Measurements from ENCODE around the gene CD83. TPM values are rescaled to one million over a fixed set of nuclear protein-coding genes. Genes with fewer than 3 reads are reported as not detected.

The CD83 gene
- total and polyA plus RNA-seq, 2 of the 4 experiments (the other 2 are of a cell fraction) = 2.0 to 2.5 TPM

- Histone ChIP-seq H2BK20ac (ENCODE audit: low read depth, low read length) (no peak overlapping the region), H4K20me1 (ENCODE audit: insufficient read depth, low read length) (no peaks in the 10 kb centered on the region), H2BK120ac (ENCODE audit: low read depth, low read length) (no peak overlapping the region), H3K9ac (ENCODE audit: low read depth, low read length) (no peak overlapping the region), H3K18ac (ENCODE audit: low read depth, low read length) (no peak overlapping the region), H3K14ac (replicated peaks; ENCODE audit: low read depth, low read length) (no peak overlapping the region), H4K8ac (ENCODE audit: low read depth in 2 of 2, low read length in 2 of 2) (no peak overlapping the region), H3K9me1 (ENCODE audit: insufficient read depth, low read length) (no peaks in the 10 kb centered on the region), H3K4me3 (ENCODE audit: insufficient read depth, low read depth, low read length) (no peak overlapping the region), H2BK15ac (ENCODE audit: low read depth, low read length) (no peak overlapping the region), H2AK5ac (ENCODE audit: low read depth, low read length) (no peak overlapping the region), H4K91ac (ENCODE audit: insufficient read depth, low read depth, low read length) (no peak overlapping the region), H3K79me1 (ENCODE audit: low read depth in 1 of 2, low read length in 2 of 2) (no peaks in the 10 kb centered on the region), H2AFZ (replicated peaks; ENCODE audit: low read length, poor library complexity) (no peak overlapping the region), H3K4me1 (ENCODE audit: control insufficient read depth, insufficient read depth, low read length) (no peaks in the 10 kb centered on the region), H3K9me3 (ENCODE audit: control insufficient read depth, insufficient read depth, low read length) (no peaks in the 10 kb centered on the region), H3K27ac (ENCODE audit: insufficient read depth, low read length) (no peak overlapping the region), H2AK9ac (replicated peaks; ENCODE audit: low read depth, low read length, poor library complexity) (no peak overlapping the region), H3K27me3 (ENCODE audit: control insufficient read depth, insufficient read depth, low read length) (peaks cover 17% of the 10 kb centered on the region), H3K23ac (ENCODE audit: low read depth, low read length) (no peak overlapping the region), H2BK5ac (ENCODE audit: low read depth, low read length, poor library complexity, severe bottlenecking) (no peak overlapping the region), H3K4me2 (ENCODE audit: low read depth, low read length) (no peak overlapping the region), H4K5ac (ENCODE audit: low read depth, low read length) (no peak overlapping the region), H3K4ac (ENCODE audit: low read depth, low read length) (no peak overlapping the region), H3K36me3 (ENCODE audit: control insufficient read depth, insufficient read depth, low read length) (no peaks in the 10 kb centered on the region), H3K56ac (ENCODE audit: extremely low read depth, insufficient read depth, low read length) (no peak overlapping the region)
- ChIA-PET POLR2A (ENCODE audit: unreplicated experiment) (no interaction called here), CTCF (no interaction called here)
- WGBS, 2 experiments (ENCODE audit: extremely low coverage in 2 of 2, insufficient read length in 1 of 2) = 87% methylated on average over 3 of the region's 5 CpGs; no CpG with 5 or more reads in 1 of the 2 experiments
- dilution Hi-C loops (cut with HindIII; ENCODE audit: low sequenced_read_pairs, unreplicated experiment) = no loop called here
- in situ Hi-C loops (cut with MboI; ENCODE audit: low sequenced_read_pairs) = no loop called here
- no TSS peak for BruUV-seq (replicated peaks)
- intact Hi-C loops (cut with micrococcal nuclease) = no loop called here
- ATAC-seq (ENCODE audit: low read depth) (no peak), DNase-seq (no peak)
- no peak for TF ChIP-seq SMC3 (IDR thresholded peaks at IDR 0.05; ENCODE audit: low read depth, low read length)
- TF ChIP-seq RAD21 (IDR thresholded peaks at IDR 0.05; ENCODE audit: low read length) = no peak
- TF ChIP-seq FOS (IDR thresholded peaks at IDR 0.05; ENCODE audit: low read depth, low read length) = no peak
- no peak for TF ChIP-seq POLR2A (IDR thresholded peaks at IDR 0.05; ENCODE audit: low read depth, low read length)
- no peak for TF ChIP-seq RCOR1 (IDR thresholded peaks at IDR 0.05; ENCODE audit: insufficient replicate concordance, low read length)
- no peak for TF ChIP-seq BHLHE40 (IDR thresholded peaks at IDR 0.05; ENCODE audit: low read depth, low read length)
- no peak for TF ChIP-seq CTCF (conservative IDR thresholded peaks at IDR 0.05; ENCODE audit: low read depth, low read length)
- TF ChIP-seq MAFK (IDR thresholded peaks at IDR 0.05; ENCODE audit: low read depth, low read length) = no peak
Measured at GRCh38 chr6:14081126-14081525, 36.4 kb upstream of the CD83 start.

All from IMR-90 (cell line).